Fibroblast of peridontal ligament (primary cell): ENCODE measurements around the gene CLDN2.
"Not testable (repeated sequence)": the region's sequence is repeated elsewhere in the genome, so short reads cannot be mapped to it uniquely, and the experiment has no call there.

ENCODE experiments used
- DNase-seq: peaks from one replicate; pipeline ENCODE4 v3.0.0-alpha.2; 2010; ENCODE audit errors: extremely low read depth

Gene CLDN2, protein sequence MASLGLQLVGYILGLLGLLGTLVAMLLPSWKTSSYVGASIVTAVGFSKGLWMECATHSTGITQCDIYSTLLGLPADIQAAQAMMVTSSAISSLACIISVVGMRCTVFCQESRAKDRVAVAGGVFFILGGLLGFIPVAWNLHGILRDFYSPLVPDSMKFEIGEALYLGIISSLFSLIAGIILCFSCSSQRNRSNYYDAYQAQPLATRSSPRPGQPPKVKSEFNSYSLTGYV

DNA sequence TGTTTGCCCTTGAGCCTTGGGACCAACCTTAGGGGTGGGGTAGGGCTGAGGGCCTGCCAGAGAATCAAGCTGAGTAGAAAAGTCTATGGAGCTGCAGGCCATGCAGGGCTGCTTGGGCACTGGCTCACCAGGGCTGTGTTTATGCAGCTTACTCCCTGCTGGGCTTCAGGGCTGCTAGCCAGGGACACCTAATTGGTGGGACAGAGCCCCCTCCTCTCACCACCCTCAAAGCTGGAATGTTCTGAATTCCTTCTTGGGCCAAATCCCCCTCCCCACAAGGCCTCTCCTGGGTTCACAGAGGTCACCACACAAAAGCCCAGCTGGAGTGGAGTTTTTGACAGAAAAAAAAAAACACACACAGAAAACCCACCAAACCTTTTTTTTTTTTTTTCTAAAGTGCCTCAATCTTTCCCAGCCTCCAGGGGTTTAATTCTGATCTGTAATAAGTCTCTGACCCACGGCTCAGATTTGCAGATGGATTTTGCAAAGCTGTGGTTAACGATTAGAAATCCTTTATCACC lies at the start of gene CLDN2:
TSS of gene CLDN2 (plus strand) at position 471 of the 521 bp plus-strand sequence. CDS start 7,827 bp downstream, outside the sequence.
- no peak for DNase-seq

DNA sequence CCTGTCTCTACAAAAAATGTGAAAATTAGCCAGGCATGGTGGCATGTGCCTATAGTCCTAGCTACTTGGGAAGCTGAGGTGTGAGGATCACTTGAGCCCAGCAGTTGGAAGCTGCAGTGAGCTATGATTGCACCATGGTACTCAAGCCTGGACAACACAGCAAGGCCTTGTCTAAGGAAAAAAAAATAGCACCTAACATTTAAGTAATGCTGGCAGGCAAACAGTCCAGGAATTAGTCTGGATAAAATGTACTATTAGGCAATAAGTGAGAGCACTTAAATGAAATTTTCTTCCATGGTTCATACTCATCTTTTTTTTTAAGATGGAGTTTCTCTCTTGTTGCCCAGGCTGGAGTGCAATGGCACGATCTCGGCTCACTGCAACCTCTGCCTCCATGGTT lies 47.4 kb upstream of the CLDN2 start:
- not testable (repeated sequence) for DNase-seq

DNA sequence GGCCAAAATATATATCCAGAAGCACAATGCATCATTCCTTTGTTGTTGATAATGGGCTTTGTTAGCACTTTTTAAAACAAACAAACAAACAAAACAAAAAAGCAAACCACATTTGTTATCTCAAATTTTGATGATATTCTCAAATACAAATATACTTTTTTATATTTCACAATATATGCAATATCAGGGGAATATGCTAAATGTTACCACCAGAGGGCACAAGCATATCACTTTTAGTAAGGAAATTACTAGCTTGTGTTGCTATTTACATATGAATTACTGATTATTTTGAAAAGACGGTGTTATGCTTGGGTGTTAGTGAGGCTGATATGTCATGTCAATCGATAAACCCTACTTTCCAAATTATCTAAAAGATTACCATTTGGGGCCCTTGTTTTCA lies 46.1 kb upstream of the CLDN2 start:
- DNase-seq: peak; percentile 47

DNA sequence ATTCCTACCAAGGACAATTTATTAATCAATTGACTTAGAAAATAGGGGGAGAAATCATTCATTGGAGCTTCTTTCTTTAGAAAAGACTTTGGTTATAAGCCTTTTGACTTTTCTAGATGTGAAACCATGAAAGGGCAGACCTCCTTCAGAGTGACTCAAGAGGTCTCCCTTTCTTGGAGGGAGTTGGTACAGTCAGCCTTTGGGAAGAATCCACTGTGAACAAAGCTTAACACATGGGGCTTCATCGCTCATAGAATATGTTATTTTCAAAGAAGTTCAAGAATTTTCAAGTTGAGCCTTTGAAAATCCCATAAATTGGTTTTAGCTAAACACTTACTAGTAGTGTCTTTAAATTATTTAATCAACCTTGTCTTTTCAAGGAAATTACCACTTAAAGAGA lies 45.1 kb upstream of the CLDN2 start:
- DNase-seq: peak; percentile 54

DNA sequence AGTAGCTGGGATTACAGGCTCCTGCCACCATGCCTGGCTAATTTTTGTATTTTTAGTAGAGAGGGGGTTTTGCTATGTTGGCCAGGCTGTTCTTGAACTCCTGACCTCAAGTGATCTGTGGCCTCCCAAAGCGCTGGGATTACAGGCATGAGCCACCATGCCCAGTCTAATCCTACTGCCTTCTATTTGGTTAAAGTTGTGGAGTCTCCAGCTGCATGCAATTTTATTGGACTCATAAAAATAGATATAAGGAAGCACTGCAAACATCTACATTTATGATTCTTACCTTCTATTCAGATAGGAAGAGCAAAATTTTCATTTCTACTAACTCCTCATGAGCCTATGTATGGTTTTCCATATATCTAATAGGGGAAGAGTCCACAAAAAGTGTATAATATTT lies 30.7 kb upstream of the CLDN2 start:
- DNase-seq: no peak

DNA sequence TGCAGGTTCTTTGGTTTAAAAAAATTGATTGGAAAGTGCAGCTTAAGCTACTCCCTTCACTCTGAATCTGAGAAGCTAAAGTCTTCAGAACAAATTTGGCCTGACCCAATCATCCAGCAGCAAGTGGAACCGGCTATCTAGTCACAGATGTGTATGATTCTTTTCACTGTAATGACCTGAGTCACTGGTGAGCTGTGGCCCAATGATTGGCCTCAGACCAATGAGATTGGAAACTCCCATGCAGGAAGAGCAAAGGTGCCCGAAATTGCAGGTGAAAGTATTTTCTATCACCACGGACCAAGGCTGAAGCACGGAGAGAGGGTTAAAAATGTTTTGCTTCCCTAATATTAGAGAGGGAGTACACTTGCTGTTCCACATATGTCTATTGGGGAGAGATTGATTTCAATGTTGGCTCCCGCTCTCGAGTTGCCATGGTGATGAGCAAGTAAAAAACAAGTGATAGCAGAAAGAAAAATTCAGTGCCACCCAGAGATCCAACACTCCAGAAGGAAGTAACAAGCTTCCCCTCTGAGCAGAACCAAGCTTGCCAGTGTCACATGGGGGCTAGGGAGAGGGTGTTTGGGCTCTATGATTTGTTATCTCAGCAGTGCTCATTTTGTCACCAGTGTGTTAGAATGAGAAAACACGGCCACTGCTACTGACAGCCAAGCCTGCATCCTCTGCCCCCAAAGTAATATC lies 28.3 kb upstream of the CLDN2 start:
- no peak for DNase-seq

DNA sequence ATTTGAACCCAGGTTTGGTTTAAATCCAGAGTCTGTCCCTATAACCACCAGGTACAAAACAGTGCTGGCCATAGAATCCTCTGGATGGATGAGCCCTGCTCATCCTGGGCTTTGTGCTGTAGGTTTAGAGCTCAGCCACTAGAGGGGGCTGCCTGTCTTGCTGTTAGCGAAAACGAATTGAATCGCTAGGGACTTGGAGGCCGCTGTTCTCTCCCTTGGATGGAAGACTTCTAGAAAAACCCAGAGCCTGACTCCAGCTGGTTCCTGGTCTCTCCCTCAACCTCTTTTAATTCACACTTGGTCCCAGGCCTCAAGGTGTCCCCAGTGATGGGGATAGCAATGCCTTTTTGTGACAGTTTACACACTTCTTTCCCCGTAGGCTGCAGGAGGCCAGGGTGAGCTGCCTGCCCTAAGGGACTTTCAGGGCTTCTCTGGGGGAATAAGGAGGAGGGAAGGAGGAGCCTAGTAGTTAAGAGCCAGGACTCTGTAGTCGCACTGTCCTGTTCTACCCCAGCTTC lies 25.8 kb upstream of the CLDN2 start:
- DNase-seq: peak; percentile 72

DNA sequence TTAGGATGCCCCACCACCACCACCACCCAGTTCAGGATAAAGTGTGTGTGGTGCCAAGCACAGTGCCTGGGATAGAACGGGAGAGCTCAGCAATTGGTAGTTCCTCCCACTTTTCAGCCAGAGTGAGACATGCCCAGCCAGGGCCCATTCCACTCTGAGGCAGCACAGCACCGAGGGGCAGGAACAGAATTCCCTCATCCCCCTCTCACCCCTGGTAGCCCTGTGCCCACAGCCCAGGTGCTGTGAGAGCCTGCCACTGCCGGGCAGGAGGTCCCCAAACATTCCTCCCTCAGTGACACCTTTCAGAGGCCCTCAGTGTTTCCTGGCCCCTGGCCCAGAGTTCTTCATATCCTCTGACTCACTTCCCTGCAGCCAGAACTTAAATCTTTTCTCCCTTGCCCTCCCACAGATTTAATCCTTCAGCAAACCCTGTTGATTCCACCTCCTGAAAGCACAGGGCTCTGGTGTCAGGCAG lies 25.2 kb upstream of the CLDN2 start:
- DNase-seq: peak; percentile 55

DNA sequence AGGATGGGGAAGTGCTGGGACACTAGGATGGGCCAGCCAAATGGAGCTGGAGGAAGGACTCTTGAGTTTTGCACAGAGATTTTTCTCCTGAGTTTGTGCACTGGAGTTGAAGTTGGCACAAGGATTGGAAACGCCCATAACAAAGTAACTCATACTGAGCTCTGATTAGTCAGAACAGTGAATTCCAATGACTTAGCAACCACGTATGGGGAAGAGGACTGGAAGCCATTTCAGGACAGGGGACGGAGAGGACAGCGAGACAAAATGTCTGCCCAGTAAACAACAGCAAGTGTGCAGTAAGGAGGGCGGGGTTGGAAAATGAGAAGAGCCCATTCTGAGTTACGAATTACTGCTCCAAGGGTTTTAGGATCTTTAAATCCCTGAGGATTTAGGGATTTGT lies 22.9 kb upstream of the CLDN2 start:
- peak; percentile 52 for DNase-seq

DNA sequence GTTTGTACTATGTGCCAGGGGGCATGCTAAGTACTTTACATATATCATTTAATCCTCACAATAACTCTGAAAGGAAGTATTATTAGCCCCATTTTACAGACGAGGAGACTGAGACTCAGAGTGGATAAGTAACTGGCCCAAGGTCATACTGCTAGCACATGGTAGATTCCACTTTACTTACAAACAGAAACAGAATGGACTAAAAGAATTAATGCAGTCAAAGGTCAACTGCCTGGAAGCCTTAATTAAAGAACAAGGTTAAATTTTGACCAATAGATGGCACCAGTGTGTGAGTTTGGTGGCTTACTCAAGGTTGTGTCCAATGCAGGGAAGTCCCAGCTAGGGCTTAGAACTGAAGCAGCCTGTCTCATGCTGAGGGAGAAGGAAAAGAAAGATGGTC lies 21.7 kb upstream of the CLDN2 start:
- DNase-seq: peak; percentile 48

DNA sequence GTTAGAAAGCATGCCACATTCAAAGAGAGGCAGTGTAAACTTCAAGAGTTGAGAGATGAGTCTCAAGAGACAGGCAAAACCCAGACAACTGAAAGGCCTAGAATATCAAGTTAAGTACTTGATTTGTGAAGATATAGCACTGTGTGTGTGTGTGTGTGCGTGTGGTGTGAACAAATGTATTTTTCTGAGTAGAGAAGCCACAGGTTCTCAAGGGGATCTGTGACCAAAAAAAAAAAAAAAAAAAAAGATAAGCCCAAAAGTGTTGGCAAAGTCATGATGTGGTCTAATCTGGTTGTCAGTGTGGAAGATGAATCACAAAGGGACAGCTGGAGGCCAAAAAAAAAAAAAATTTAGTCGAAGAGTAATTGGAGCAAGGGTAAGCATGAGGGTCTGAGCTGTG lies 20.9 kb upstream of the CLDN2 start:
- DNase-seq: no peak

DNA sequence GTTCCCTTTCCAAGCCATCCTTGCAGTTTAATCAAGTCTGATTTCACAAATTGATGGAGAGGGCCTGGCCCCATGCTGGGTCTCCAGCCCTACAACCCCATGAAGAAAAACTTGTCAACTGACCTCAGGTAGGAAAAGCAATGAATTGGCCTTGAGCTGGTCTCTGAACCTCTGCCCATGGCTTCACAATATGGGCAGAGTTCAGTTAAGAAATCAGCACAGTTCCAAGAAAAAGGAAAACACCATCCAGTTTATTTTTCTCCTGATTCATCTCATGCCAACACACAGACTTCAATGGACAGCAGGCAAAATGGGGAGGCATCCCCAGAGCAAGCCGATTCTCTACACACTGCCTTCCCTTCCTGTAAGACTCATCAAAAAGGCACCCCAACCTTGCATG lies 20.4 kb upstream of the CLDN2 start:
- no peak for DNase-seq

DNA sequence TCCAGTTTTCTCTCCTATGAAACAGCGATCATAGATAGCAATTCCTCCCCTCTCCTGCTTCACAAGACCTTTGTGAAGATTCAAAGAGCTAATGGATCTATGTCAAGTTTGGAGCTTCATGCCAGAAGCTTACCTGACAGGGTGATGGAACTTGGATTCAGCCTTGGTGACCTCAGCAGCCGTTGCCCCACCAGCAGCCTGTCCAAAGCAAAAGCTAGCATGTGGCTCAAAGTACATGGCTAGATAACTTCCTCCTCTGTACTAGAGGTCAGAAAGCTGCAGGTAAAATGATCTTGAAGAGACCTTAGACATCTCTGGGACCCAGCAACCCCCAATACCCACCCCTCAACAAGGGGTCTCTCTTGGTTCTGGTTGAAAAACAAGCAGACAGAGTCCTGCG lies 18.9 kb upstream of the CLDN2 start:
- DNase-seq: no peak

DNA sequence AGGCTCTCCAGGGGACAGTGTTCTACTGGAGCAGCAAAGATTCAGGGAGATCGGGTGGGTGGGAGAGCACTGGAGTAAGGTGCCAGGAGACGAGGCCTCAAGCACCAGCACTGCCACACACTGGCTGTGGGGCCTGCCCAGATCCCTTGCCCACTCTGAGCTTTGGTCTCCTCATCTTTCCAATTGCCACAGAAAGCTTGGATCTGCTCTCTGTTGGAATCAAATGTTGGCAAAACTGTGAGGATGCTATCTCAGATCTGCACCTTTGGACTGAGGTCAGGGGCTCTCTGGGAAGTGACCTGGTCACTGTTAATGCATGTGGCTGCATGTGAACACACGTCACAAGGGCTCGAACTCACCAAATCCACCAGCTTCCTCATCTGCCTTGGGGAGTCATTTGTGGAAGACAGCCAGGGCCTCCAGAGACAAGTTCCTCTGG lies 18.4 kb upstream of the CLDN2 start:
- no peak for DNase-seq

DNA sequence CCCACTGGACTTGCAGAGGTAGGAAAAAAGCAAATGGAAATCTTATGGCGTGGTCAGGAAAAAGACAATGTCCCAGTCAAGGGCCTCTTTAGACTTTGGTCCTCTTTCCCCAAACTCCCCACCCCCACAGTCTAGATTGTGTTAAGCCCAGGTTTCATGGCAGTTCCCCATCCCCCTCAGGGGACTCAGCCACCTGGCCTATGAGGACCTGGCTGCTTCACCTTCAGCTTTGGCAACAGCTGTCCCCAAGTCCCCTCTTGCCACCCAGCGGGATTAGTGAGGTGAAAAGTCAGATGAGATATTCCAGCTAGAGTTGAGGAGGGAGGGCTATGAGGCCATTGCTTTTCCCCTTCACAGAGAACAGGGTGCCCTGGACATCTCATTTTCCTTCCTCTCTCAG lies 17.5 kb upstream of the CLDN2 start:
- no peak for DNase-seq

DNA sequence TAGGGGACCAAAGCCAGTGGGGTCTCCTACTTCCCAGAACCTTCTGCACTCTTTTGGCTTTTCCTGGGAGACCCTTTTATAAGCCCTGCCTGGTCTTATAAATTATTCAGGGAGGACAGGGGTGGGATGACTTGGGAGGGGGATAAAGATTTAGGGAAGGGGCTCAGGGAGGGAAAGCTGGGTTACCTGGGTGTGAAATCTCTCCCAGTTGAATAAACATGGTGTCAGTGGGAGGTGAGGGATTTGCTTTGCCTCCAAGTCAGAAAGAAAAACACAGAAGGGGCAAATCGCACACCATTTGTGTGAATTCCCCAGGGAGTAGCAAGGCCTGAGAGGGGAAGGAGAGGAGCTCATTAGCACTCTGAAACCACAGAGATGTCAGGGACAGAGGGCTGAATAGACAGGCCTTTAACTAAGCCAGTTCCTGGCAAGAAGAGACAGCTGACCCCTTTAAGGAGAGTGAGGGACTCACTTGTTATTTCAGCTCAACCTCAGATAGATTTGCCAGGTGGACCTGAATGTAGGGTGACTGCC lies 16.8 kb upstream of the CLDN2 start, which contains the start of gene RIPPLY1:
TSS of gene RIPPLY1 (minus strand) at position 51 of the 534 bp plus-strand sequence. CDS start 54 bp downstream, outside the sequence.
- no peak for DNase-seq

DNA sequence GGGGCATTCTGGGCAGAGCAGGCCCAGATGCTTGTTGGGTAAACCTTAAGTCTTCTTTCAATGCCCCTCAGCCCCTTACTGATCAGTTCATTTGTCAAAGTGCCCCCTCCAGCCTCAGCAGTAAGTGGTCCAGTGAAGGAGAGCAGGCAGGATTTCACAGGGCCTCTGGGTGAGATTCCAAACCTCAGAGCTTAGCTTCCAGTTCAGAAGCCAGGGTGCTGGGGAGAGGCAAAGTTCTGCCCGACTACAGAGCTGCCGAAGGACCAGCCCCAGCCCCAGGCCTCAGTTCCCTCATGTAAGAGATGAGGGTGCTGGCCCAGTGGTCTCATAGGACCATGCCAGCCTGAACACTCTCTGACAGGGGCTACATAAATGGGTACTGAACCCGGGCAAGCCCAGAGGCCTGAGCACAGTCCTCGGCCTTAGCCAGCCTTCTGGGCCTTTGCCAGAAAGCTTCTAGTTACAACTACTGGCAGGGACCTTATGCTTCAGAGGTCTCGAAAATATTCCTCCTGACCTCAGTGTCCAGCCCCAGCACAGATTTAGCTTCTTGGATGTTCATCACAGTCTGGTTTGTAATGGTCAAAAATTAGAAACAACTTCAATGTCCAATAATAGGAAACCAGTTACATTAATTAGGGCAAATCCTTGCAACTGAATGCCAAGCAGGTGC lies 16.2 kb upstream of the CLDN2 start:
- DNase-seq: no peak

DNA sequence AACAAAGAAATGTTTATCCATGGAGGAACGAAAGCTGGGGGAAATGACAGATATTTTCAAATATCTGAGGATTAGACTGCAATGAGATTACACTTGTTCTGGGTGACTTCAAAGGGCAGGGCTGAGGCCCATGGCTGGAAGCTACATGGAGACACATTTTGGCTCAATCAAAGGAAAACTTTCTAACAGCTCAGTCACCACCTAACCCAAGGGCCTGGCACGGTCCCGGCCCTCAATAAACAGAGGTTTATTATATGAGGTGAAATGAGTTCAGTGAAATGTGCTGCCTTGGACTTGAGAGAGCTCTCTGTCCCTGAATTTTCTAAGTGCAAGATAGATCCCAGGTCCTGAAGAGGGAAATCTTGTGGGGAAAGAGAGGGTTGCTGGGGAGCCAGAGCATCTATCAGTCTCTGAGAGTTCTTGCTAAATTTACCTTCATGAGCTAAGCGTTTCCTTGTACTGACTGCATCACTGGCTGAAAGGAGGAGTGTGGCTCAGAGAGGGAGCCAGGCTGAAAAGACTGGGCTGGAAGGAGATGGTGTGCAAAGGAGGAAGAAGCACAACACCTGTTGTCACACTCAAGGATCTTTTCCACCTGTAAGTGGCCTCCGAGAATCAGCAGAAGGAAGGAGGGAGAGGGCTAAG lies 15.0 kb upstream of the CLDN2 start:
- no peak for DNase-seq

DNA sequence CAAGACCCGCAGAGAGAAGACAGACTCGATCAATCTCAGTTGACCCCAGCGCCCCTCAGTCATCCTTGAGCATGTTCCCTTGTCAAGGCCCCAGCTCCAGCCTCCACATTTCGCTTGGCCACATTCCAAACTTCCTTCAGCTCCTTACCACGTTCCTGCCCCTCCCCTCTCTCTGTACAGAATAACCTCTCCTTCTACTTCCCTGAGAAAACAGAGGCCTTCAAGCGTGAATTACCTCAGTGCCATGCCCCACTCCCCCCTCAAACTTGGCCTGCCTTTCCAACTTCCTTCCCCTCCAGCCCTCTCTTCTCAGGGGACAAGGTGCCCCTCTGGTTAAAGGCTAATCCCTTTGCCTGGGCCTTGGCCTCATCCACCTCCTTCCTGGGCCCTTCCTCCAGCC lies 13.8 kb upstream of the CLDN2 start:
- no peak for DNase-seq

DNA sequence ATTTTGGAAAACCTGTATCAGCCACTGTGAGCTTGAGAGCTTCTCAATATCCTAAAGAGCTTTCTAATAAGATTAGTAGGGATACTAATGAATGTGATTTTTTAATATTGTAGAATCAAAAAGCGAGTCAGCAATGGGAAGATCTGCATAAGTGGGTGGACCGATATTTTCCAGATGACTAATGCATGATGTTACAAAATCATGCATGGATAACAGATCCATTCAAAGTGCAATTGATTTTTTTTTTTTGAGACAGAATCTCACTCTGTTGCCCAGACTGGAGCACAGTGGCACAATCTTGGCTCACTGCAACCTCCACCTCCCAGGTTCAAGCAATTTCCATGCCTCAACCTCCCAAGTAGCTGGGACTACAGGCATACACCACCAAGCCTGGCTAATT lies 7.3 kb upstream of the CLDN2 start:
- peak; percentile 42 for DNase-seq

DNA sequence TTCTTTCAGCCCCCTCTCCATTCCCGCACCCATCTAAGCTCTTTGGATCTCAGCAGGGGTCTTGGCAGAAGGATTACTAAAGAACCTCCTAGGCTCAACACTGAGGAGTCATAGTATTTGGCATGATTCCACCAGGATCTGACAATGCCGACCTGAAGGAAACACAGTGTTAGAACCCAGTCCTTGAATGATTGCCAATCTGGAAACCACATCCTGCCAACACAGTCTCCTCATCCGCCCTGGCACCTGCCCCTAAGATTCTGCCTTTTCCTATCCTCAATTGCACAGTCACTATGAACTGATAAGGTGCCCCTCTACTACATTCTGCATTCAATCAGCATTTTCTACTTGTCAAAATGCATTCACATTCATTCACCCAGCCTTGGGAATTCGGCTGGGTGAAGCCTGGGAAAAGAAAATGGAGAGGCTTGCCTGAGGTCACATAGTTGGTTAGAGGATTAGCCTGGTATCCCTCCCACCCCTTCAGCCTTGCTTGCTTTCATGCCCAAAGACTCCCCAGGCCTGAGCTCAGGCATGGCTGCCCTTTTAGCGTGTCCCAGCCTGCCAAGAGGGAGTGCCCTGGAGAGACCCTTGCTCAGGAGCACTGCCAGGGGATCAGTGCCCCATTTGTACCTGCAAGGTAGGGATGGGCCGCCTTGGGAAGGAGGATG lies 2.2 kb upstream of the CLDN2 start:
- DNase-seq: no peak
